Dermis microvascular lymphatic vessel endothelial cell (primary cell): ENCODE results near the gene ADCY2. TPM values are rescaled to one million over a fixed set of nuclear protein-coding genes. Genes with fewer than 3 reads are reported as not detected.

ENCODE experiments used
- DNase-seq, 2 donors: peaks; one replicate each; pipeline versions ENCODE4 v3.0.0 to v3.0.0-alpha.2; 2010; ENCODE audit warnings: low read depth in 2 of 2
- total RNA-seq: library from RNA; depleted of rRNA; stranded (reverse); fragments of >200 nt; gene quantifications from 2 replicates; pipeline ENCODE4 v1.2.1, GENCODE V29; 2014

ADCY2 gene
- total RNA-seq, 1 donor from 2014 or later = not detected

DNA sequence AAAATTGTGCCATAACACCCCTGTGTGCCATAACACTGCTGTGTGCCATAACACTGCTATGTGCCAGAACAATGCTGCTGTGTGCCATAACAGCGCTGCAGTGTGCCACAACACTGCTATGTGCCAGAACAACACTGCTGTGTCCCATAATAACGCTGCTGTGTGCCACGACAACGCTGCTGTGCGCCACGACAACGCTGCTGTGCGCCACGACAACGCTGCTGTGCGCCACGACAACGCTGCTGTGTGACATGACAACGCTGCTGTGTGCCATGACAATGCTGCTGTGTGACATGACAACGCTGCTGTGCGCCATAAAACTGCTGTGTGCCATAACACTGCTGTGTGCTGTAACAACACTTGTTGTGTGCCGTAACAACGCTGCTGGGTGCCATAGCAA lies 429.1 kb downstream of the ADCY2 start:
- DNase-seq = no peak

DNA sequence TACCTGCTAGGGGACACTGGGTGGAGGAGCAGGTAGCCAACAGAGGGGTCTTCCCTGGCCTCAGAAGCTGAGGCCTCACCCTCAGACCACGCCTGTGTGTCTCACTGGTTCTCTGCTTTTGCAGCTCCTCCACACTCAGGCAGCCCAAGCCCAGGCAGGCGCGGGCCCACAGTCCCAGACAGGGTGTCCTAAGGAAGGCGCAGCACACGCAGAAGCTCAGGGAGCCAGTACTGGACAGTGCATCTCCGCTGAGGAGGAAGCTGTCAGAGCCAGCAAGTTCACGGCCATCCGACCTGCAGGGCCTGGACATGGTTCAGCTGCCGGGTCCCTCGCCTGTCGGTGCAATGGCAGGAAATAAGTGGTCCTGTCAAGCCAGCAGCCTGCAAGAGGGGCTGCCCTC lies 429.7 kb downstream of the ADCY2 start:
- no peak for DNase-seq

DNA sequence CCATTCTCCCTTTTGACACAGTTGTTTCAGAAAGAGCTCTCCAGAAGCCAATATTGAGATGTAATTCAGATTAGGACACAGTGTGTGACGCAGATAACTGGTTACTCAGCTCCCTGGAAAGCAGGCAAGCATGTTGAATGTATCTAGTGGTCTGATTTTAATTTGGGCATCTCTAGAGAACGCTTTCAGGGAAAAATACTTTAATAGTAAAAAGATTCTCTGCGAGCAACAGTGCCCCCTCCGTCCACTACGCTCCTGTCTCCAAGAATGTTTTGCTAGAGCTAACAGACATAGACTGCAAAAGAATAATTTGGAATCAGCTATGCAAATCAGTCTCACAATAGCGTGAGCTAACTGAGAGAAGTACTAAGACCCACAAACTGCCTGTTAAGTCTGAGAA lies 431.7 kb downstream of the ADCY2 start:
- DNase-seq = no peak

DNA sequence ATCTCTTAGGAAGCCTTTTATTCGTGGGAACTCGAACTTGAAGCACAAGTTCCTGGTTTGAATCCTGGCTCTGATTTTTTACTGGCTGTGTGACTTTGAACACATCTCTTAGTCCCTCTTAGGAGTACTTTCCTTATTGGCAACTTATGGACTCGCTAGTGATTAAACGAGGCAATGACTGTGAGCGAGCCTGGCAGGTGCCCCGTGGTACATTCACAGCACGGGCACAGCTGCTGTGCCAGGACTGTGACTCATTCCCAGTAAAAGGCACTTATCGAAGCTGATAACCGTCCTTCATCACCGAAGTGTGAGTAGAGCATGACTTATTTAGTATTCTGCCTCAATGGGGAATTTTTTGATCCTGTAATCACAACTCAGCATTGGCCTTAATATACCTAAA lies 432.3 kb downstream of the ADCY2 start:
- no peak for DNase-seq

DNA sequence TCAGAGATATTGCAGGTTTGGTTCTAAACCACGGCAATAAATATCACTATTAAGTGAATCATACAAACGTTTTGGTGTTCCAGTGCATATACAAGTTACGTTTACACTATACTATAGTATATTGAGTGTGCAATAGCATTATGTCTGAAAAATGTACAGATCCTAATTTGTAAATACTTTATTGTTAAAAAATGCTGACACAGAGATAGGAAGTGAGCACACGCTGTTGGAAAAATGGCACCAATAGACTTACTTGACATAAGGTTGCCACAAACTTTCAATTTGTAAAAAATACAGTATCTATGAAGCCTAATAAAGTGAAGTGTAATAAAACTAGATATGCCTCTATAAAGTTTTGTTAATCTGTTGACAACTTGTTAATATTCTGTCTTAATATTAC lies 439.0 kb downstream of the ADCY2 start:
- no peak for DNase-seq

DNA sequence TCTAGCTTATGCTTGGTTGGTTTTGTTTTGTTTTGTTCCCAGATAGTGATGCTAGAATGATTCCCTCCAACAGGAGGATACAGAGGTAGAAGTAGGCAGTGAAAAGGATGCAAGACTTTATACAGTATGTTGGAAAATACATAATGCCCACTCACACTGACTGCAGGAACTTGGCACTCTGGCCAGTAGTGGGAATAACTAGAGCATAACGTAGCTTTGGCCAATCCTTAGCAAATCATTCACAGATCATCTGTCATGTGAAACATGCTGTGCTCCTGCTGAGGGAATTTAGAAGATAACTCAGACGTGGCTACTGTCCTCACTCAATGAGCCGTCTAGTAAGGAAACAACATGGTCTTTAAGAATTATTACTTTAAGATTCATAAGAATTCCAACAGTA lies 441.5 kb downstream of the ADCY2 start:
- DNase-seq = no peak

DNA sequence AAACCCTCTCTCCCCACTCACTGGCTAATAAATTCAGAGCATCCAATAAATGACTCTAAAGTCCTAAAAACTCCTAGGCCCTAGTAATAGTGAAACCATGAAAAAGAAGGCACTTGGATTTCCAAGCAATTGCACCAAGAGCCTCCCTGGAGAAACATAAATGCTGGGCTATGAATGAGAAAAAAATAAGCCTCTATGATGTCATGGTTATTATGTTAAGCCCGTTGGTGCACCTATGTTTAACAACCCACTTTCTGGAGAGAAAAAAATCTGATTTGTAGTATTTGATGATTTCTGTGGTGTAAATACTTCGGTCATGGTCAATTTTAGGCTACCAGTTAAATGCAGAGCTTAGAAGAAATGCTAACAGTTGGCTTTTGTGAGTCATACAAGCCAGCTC lies 446.6 kb downstream of the ADCY2 start:
- DNase-seq = no peak

DNA sequence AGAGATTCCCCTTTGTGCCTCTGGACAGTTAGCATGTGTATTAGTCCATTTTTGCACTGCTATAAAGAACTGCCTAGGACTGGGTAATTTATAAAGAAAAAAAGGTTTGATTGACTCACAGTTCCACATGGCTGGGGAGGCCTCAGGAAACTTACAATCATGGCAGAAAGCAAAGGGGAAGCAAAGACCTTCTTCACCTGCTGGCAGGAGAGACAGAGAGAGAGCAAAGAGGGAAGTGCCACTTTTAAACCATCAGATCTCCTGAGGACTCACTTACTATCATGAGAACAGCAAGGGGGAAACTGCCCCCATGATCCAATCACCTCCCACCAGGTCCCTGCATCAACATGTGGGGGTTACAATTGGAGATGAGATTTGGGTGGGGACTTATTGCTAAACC lies 449.0 kb downstream of the ADCY2 start:
- no peak for DNase-seq

DNA sequence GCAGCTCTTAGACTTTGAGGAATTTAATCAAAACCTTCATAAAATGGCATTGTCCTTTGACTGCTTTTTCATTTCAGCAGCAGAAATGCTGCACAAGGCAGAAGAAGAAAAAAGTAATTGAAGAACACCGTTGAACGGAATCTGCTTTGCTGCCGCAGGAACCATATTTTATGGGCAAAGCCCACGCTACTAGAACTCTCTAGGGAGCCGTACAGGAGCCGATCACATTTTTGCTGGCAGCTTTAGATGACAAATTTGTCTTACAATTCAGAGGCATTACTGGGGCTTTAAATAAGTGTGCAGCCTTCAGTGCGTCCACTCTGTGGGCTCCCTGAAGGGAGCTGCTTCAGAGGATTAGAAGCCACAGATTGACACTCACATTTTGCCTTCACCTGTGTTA lies 449.6 kb downstream of the ADCY2 start:
- no peak for DNase-seq

DNA sequence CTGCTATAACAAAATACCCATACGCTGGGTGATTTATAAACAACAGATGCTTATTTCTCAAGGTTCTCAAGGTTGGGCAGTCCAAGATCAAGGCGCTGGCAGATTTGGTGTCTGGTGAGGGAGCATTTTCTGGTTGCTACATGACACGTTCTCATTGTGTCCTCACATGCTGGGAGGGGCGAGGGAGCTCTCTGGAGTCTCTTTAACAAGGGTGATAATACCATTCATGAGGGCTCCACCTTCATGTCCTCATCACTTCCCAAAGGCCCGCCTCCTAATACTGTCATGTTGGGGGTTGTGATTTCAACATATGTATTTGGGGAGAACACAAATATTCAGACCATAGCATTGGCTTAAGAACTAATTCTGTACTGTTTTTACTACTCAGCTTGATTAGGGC lies 450.4 kb downstream of the ADCY2 start:
- no peak for DNase-seq

DNA sequence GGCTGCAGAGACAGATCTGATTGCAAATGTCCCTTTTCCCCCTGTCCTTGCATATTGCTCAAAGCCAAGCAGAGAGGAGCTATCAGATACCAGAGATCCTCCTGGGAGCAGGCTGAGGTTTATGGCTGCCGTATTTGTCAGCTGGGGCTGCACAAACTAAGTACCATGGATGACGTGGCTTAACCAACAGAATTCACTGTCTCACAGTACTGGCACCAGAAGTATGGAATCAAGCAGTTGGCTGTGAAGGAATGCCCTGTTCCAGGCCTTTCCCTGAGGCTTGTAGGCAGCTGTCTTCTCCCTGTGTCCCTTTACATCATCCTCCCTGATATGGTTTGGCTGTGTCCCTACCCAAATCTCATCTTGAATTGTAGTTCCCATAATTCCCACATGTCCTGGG lies 452.4 kb downstream of the ADCY2 start:
- DNase-seq = no peak

DNA sequence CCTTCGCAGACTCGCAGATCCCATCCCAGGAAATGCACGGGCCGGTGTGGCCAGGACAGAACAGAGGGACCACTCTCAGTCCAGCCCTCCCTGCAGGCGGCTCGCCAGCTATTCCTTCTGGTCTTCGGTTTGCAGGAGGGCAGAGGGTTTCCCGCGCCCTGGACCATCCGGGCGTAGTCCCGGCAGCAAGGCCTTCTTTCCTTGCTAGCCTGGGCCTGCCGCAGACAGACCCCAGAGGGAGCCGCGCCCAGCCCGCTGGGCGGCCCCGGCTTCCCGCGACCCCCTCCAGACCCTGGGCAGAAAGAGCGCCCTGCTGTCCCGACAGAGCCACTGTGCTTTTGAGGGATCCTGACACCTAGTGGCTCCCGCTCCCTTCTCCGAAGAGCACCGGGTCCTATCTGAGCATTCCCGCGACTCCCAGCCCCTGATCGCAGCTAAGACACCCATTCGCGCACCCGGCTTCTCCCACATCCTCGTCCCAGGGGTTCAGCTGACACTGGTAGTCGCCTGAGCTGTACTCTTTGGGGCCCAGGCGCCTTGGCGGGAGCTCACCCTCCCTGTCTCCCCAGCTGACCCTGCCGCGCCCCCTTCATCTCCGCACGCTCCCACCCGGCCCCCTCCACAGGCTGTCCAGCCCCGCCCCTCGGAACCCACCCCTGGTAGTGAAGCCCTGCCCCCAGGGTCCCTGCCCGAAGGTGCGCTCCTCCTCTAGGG lies 453.9 kb downstream of the ADCY2 start:
- no peak for DNase-seq

DNA sequence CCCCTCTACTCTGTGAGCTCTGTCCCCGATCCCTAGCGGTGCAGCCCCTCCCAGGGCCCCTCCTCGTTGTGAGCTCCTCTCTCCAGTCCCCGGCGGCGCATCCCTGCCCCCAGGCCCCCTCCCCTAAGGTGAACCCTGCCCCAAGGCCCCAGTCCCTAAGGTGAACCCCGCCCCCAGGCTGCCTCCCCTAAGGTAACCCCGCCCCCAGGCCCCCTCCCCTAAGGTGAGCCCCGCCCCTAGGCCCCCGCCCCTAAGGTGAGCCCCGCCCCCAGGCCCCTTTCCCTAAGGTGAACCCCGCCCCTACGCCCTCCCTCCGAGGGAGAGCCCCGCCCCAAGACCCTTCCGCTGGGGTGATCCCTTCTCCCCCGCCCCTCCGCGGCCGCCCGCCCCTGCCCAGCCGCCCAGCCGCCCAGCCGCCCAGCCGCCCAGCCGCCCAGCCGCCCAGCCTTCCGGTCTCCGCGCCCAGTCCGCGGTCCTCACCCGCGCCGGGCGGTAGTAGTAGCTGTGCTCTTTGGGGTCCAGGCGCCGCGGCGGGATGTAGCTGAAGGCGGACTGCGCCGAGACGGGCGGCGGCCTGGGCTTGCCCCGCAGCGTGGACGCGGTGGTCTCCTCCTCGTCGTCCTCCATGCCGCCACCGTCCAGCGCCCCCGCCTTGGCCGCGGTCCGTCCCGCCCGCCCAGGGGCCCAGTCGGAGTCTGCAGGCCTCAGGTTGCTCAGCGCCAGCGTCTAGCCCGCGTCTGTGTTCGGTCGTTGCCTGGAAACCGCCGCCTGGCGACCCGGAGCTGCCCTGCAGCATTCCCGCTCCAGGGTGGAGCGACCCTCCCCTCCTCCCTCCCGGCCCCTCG lies 454.7 kb downstream of the ADCY2 start, which contains the start of gene CFAP90:
Gene CFAP90, minus strand, starts transcription at position 739 of the 845 bp plus-strand sequence. Its CDS starts 112 bp downstream, at position 627.
- DNase-seq = peak; percentile 12 to 44

DNA sequence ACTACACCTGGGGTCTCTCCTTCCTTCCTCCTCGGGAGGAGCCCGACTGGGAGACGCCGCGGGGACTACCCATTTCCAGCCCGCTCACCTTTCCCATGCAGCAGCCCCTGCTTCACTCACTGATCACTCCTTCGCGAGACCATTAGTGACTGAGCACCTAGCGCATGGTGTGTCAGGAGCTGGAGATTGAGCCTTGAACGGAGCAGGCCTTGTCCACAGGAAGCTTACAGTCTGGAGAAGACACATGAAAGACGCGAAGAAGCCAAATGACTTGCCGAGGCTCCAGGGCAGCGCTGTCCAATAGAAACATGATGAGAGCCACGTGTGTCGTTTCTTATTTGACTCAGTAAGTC lies 455.3 kb downstream of the ADCY2 start:
- DNase-seq = no peak

DNA sequence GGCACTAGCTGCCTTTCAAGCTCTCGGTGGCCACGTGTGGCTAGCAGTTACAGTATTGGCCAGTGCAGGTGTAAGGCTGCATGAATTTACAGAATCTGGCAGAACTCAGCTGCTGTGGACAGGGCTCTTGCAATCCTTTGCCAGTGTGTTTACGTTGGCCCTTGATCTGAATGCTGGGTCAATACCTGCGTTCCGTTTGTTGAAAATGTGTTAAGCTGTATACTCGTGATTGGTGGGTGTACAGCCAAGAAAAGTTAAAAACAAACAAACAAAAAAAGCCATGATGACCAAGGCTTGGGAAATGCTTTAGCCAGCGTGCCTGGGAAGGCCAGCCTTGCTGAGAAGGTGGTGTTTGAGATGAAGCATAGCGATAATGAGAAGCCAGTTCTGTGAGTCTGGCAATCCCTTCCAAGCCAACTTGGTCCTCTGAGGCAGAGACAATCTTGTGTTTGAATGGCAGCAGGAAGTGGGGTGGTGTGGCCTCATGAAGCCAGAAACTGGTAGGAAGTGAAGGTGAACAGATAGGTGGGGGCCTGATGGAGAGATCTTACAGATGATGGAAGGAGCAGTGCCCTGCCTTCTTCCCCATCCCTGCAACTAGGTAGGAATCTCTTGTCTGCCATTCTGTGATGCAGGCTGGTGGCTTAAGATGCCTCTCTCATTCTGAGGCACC lies 455.8 kb downstream of the ADCY2 start:
- DNase-seq = no peak

DNA sequence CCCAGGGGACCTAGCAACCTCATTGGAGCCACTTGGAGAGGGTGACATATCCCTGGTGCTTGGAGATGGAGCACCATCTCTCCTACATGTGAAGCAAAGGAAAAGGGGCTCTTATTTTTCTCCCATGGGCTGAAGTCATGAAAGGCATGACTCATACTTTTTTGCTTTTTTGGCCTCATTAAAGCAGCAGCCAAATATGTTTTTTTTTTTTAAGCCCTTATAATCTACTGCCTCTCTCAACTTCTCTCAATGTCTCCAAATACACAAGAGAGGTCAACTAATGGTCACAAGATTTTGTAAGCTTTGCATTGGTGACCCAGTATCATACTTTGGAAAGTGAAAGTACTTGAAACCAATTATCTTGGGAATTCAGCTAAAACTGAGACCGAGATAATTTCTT lies 456.6 kb downstream of the ADCY2 start:
- no peak for DNase-seq

DNA sequence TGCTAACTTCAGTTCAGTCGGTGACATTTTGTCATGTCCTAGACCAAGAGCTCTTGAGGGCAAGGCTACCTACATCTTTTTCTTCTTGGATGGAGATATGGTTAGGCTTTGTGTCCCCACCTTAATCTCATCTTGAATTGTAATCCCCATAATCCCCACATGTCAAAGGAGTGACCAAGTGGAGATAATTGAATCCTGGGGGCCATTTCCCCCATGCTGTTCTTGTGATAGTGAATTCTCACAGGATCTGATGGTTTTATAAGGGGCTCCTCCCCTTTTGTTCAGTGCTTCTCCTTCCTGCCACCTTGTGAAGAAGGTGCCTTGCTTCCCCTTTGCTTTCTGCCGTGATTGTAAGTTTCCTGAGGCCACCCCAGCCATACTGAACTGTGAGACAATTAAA lies 457.1 kb downstream of the ADCY2 start:
- no peak for DNase-seq

DNA sequence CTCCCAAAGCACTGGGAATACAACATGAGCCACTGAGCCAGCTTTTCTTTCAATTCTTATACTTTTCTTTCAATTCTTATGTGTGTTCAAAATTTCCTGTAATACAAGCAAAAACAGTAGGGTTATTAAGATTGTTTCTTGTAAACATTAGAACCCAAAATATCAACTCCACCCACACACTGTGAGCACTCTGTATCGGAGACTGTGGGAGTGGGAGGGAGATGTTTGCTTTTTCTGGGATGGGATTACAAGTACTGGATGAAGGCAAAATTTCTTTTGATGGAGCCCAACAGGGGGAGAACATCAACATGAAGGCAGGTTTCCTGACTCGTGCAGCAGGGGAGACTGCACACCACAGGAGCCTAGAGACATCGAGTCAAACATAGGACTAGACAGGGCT lies 459.7 kb downstream of the ADCY2 start:
- no peak for DNase-seq

DNA sequence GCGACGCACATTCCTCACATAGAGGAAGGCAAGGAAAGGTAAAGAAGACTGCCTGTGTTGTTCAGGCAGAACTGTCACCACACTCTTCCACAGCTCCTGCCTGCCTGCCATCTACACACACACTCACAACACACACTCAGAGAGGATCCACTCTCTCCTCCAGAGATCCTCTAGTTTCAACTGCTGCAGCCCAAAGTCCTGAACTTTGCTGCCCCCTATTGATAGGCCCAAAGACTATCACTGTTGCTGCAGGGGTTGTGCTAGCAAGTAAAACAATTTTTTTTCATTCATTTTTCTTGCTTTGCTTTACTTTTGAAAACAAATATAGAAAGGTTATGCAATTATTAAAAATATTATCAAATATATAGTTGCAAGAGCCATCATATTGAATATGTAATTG lies 460.9 kb downstream of the ADCY2 start:
- DNase-seq = peak; percentile 17 to 45

DNA sequence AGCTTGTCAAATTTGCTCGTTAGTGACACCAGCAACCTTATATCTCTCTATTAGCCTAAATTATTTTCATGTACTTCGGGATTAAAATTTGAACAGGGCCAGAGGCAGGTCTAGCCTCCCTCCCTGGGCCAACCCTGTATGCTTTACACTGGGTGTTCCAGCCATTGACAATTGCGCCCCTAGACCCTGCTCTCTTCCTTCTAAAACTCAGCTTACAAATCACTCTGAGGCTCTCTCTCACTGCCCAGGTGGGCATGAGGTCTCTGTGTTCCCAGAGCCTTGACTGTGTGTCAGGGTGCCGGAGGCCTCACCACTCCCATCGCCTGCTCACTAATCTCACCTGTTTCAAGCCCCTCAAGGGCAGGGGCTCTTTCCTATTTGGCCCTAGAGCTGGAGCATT lies 461.4 kb downstream of the ADCY2 start:
- no peak for DNase-seq

DNA sequence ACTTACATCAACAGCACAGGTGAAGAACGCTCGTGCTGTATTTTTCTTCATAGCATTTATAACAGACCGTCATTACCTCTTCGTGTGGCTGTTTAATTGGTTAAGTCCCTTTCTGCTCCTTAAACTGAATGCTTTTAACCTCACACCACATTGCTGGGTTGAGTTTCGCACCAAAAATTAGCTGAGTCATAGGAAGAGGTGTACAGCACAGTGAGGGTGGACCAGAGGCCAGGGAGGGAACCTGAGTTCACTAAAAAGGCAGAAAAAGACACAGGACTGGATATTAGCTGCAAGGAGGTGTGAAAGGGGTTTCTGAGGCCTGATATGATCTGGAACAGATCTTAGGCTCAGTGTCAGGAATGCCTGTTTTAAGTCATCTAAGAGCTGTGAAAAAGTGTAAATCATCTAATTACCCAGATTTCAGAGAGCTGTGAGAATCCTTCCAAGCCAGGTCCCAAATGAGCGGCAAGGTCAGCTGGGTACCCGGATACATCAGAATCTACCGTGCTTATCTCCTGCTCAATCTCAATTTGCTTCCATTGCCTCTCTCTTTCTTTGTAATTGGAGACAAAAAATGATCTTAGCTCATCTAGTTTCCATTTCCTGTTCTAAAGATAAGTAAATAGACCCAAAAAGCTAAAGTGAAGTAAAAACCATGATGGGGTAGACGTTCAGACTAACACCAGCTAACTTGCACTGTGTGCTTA lies 462.1 kb downstream of the ADCY2 start:
- no peak for DNase-seq

DNA sequence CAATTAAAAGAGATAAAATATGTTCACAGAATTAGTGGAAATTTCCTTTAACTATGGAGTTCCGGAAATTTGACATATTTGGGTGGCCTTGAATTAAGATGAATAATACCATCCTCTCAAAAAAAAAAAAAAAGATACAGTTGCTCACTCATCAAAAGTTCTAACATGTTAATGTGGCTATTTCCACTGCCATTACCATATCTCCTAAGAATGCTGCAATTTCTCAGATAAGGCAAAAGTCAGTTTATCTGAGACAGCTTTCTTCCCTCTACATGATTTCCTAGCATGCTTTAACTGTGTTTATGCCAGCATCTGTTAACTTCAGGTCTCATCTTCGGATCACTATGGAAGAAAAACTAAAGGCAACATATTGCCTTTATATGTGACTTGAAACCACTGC lies 470.3 kb downstream of the ADCY2 start:
- DNase-seq = no peak
